Inferior parietal cortex (tissue), 1 donor: ENCODE data around the gene TMEM184A.

Experiments
- DNase-seq: peaks from one replicate; pipeline ENCODE4 v3.0.0-alpha.2; 2016; ENCODE audit errors: extremely low spot score

Gene TMEM184A

DNA sequence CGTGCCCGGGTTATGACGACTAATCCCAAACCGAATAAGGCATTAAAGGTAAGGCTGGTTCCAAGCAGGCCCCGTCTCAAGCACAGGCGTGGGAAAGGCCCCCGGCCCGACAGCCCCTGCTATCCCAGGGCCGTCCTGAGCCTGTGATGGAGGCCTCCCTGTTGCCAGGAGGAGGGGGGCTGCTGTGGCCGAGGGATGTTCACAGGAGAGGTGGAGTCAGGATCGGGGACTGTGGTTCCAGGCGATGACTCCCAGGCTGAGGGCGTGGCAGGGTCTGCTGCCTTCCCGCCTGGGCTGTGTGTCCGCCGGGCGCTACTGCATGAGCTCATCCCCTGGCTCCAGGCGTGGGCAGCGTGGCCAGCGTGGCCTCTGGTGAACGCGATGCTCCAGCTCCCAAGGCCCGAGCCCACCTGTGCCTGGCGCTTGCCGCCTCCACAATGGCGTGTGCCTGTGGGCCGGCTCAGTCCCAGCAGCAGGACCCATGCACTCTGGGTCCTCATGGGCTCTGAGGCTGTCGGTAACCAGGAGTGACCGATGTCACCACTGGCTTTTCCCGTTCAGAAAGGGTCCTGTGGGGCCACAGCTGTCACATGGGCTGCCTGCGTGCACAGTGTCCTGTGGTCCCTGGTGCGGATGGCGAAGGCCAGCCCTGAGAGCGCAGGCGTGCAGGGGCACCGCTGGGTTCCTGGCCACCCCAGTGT, 16.7 kb downstream of the TMEM184A start:
- no peak for DNase-seq

GRCh38 chr7:1538544-1539180, 17.3 kb downstream of the TMEM184A start:
- no peak for DNase-seq

- DNase-seq, result peak; percentile 82
These were observed 18.2 kb downstream of the TMEM184A start for GRCh38 chr7:1537535-1538412.

DNA sequence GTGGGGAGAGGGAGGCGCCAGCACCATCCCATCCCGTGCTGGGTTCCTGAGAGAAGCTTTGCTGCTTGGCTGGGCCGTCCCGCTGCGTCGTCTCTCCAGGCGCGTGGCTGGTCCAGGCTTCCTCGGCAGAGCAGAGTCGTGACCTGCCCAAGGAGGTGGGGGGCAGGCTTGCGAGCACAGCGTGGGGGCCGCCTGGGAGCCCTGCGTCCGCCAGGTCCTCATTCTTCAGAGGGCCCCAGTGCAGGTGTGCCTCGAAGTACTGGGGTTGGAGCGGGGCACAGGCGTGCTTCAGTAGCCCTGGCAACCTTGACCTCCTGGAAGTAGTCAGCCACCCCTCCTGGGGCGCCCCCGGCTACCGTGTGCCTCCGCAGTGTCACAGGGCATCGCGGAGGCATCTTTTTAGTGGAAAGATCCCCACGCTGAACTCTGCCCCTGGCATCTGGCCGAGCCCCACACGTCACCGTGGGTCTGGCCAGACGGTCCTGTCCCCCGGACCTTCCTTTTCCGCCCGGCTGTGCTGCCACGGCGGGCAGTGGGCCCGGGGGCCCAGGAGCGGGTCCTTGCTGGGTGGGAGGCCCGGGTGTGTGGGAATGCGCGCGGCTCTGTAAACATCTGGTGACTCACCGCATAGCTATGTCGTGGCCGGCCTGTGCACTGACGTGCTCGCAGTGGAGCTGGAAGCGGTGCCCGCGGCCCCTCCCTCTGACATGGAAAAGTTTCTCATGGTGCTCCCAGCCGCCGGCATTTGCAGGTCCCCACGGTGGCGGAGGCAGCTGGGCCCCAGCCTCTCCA, 19.1 kb downstream of the TMEM184A start:
- peak; percentile 43 for DNase-seq

- no peak for DNase-seq
These were observed 19.6 kb downstream of the TMEM184A start for GRCh38 chr7:1536455-1536742.

DNA sequence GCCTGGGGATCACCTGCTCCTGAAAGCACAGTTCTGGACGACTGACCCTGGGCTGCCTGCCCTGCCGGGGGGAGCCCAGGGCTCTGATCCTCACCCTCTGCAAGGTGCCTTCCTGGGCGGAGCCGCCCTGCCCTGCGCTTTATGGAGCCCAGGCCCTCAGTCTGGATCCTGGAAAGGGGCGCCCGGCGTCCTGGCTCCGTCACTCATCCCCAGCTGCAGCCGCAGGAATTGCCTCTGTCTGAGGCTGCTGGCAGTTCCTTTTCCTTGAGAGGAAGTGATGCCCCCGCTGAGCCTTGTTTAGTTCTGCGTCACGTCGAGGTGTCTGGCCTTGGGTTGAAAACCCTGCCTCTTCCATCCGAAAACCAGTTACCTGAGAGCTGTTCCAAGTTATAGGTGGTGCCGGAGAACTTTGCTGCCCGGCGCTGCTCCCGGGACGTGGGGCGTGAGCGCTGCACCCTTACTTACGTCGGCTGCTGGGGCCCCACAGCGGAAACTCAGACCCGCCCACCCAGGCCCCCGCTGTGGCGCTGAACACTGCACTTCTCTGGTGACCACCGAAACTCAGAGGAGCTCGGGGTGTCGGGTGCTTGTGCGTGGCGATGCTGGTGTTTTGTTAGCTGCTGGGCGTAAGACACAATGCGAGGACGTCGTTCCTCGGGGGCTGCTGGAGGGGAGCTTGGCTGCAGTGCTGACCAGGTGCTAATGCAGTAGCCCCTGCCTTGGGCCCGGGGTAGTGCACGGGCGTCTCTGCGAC, 20.1 kb downstream of the TMEM184A start:
- no peak for DNase-seq

GRCh38 chr7:1535100-1535458, 20.9 kb downstream of the TMEM184A start:
- DNase-seq, result no peak

DNA sequence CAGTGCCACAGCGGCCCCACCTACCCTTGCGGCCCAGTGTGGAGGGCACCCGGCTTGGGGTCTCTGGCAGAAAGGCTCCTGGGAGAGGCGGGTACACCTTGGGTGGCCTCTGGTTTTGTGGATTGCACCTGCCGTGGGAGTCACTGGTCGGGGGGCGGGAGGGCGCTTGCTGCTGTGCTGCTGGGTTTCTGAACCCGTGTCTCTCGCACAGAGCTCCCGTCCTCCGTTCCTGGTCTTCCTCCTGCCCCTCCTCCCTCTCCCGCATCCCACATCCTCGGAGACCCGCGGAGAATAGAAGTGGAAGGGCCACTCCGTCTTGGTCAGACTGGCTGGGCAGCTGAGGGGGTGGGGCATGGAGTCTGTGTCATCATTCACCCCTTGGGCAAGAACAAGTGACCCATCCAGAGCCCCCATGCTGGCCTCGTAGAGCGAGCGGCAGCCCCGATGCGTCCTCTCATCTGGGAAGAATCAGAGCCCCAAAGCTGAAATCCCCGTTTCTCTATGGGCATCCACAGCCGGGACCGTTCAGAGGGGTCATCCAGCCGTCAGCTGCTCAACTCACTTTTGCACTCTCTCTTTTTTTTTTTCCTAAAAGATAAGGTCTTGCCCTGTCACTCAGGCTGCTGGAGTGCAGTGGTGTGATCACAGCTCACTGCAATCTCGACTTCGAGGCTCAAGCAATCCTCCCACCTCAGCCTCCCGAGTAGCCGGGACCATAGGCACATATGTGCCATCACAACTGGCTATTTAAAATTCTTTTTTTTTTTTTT, 21.5 kb downstream of the TMEM184A start:
- DNase-seq, result no peak

- DNase-seq, result no peak
These were observed 22.3 kb downstream of the TMEM184A start for GRCh38 chr7:1533547-1534329.

DNA sequence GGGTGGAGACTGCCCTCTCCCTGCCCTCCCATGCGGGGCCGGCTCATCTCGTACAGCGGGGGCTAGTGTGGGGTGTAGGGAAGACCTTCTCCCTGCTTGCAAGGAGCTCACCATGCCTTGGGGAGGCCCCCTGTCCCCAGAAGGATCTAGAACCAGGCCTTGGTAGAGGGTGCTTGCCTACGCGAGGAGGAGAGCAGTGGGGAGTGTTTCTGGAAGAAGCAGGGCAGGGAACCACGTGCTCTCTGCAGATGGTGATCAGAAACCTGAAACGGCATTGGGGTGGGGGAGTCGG, 22.8 kb downstream of the TMEM184A start:
- DNase-seq, result no peak

DNA sequence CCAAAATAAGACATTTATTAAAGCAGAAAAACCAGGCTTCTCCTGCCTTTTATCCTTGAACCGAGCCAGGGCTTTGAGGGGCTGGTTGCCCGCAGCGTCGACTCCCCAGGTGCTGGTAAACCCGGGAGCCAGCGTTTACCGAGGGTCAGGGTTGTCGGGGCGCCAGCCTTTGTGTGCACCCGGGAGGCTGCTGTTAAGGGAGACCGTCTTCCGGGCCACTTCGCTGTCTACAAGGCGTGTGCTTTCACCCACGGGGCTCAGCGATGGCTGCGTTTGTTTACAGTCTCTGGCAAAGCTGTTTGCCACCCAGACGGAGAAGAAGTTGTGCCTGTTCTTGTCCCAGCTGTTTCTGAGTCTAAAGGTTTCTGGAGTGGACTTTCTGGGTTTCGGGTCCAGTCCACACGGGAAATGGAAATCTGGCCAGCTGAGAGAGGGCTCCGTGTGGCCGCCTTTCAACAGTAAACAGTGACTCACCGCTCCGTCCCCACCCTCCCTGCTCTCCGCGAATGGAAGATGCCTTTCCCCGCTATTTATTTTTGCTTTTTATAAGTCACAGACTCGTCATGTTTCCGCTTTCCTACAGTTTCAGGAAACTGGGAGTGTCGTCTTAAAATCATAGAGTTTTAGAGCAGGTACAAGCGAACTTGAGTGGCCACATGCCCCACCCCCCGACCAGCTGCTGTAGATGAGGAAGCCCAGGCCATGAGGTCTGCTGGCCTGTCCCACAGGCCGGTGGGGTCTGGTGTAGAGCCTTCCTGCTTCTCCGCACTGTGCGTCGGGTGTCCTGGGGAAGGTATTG, 23.4 kb downstream of the TMEM184A start:
- DNase-seq, result peak; percentile 55

DNA sequence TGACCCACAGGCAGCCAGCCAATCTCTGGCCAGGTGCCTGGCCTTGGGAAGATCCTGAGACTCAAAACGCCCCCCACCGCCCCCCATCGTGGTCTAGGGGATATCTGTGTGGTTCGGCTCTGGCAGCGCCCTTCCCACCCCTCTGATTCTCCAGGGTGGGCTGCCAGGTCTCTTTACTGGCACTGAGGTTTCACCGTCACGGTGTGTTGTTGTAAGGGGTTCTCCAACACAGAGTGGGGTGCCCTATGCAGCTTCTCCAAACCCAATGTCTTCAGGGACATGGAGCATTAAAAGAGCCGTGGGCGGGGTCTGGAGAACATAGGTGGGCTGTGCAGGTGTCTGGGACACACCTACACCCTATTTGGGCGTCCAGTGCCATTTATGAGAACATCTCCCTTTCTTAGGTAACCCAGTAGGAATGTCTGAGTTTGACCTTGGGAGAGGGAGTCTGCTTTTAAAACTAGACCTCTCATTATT, 24.0 kb downstream of the TMEM184A start:
- DNase-seq, result no peak

DNA sequence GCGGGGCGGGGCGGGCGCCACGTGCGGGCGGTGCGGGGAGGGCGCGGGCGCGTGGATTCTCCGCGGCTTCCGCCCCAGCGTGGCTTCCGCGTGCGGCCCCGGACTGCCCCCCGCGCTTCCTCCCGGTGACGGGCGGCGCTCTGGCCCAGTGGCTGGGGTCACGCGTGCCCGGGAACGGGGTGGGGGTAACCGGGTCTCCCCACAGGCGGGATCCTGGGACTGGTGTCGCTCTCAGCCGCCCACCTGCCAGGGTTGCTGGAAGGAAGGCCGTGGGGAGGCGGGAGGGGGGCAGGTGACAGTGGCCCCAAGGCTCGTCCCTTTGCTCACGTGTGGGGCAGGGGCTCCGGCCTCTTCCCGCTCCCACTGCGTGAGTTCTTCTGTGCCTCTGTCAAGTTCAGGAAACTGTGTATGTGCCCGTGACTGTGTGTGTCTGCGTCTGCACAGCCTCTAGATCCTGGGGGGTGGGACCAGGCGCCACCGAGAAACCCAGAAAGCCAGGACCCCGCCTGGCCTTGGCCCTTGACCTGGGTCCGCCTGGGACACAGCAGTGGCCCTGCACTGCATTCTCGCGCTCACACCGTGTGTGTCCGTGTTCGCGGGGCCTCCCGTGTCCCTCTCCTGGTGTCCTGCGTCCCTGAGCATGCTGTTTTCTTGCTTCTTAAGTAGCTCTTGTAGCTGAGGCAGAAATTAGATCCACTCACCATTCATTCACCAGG, 24.6 kb downstream of the TMEM184A start:
- no peak for DNase-seq

DNA sequence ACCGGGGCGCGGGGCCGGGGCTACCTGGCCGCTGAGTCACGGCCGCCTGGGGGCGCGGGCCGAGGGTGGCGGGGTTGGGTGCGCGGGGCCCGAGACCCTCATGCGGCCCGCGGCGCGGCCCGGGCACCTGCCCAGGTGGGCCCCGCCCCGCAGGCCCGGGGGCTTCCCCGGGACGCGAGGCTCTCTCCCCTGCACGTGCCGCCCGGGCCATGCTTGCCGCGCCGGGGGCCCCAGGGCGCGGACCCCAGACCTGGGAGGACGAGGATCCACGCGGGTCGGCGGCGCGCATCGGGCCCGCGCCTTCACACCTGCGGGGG, 25.1 kb downstream of the TMEM184A start:
- DNase-seq, result no peak

DNA sequence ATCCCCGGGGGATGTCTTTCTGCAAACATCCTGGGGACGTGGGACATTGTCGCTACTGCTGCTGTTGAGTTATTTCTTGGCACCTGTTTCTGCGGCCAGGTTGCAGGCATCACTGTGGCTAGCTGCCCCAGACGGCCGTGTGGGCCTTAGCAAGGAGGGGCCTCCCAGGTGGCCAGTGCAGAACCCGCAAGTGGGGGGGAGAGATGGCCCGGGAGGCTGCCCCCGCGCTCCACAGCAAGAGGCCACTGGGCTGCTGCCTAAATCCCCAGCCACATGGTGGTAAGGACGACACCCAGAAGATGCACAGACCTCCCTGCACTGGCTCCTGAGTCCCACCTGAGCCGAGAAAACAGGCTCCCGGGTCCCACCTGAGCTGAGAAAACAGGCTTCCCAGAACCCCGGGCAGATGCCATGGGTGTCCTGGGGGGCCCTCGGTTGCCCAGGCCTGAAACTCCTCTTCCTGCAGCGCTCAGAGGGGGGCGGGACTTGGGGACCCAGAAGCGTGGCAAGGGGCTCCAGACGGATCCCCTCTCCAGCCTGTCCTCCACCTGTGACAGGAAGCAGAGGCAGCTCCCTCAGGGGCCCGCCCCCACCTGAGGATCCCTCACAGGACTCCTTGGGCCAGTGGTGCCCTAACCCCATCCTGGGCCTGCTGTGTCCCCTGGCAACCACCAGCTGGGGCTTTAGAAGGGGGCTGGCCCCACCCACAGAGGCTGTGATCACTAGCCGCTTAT, 26.5 kb downstream of the TMEM184A start:
- DNase-seq, result no peak

GRCh38 chr7:1526271-1526754, 29.7 kb downstream of the TMEM184A start:
- no peak for DNase-seq

DNA sequence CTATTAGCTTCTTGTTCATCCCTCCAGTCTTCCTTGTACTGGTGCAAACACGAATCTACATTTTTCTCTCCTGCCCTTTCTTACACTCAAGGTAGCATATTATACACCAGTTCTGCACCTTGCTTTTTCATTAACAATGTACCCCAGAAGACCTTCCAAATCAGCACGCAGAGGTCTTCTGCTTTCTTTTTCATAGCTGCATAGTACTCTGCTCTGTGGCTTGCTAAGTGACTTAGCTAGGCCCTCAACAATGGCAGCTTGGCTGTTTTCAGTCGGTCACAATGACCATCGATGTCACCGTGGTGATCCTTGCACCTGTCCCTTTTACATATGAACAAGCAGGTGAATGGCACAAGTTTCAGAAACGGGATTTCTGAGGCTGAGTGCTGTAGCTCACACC, 30.6 kb downstream of the TMEM184A start:
- no peak for DNase-seq

DNA sequence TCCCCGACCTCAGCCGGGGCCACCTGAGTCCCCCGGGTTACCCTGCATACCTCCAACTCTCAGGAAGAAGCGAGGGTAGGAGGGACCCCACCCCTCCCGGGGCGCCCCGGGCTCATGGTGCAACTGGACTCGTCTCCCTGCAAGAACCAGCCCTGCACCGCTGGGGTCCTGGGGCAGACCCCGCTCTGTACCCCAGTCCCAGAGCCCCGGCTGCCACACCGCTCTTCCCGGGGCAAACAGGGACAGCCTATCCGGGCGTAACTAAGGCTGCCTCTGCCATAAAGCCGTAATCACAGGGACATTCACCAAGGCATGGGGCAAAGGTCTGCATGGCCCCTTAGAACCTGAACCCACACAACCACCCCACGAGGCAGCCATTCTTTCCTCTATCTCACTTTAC, 32.2 kb downstream of the TMEM184A start:
- no peak for DNase-seq
